ENCODE measurements around the gene NT5DC2. TPM values are rescaled to one million over a fixed set of nuclear protein-coding genes. Genes with fewer than 3 reads are reported as not detected.
A peak's percentile ranks its signal among the peaks of the same experiment; 100 is the strongest.

The NT5DC2 gene
- 412 TPM for polyA plus RNA-seq (2013, experiment 1 of 4)
- polyA plus RNA-seq (2013, experiment 2 of 4) = 418 TPM
- polyA plus RNA-seq (2013, experiment 3 of 4) = 326 TPM
- polyA plus RNA-seq (2013, experiment 4 of 4) = 332 TPM

DNA sequence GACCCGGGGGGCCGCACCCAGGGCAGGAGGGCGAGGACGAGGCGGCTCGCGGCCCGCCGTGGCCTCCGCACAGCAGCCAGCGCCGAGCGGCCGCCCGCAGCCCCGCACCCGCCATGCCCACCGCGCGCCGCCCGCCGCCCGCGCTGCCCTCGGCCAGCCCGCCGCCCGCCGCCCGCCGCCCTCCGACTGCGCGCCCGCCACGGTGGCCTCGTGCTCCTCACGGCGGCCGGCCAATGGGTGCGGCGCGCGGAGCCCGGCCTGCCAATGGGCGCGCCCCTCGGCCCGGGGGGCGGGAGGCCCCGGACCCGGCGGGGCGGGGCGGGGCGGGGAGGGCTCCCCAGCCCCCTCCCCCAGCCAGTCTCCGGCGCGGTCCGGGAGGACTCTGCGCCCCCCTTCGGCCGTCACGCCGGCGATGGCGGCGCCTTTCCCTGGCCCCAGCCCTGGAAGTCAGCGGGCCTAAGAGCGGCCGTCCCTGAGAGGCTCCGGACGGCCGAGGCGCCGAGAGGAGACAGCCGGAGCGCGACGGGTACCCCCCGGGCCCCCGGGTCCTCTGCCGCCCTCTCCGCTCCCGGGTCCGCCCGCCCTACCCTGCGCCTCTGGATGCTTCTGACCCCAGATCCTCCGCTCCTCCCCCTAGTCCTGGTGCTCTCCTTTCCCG lies at the start of gene NT5DC2:
Gene NT5DC2 (minus strand): TSS at position 235 of the 658 bp plus-strand sequence. CDS start 120 bp downstream, at position 115.
- peaks cover 32% of the 10 kb centered on the region for H3K4me1 ChIP-seq (ENCODE audit: control insufficient read depth, insufficient read depth, low read length)
- H3K9me3 ChIP-seq (ENCODE audit: control insufficient read depth, low read length) = no peaks in the 10 kb centered on the region
- peaks cover 6% of the 10 kb centered on the region for H3K36me3 ChIP-seq (ENCODE audit: control insufficient read depth, insufficient read depth, low read length)
- H3K4me3 ChIP-seq (ENCODE audit: insufficient read depth, low read depth, low read length) = peak within 1 kb of the TSS; percentile 72
- no peaks in the 10 kb centered on the region for H3K27me3 ChIP-seq (ENCODE audit: control insufficient read depth, insufficient read depth, low read length, poor library complexity, severe bottlenecking)
- WGBS, 2 experiments = 1% methylated on average over 91 of the region's 91 CpGs
- H3K27ac ChIP-seq (ENCODE audit: insufficient read depth, low read depth, low read length, poor library complexity, severe bottlenecking) = peak within 1 kb of the TSS; percentile 11

DNA sequence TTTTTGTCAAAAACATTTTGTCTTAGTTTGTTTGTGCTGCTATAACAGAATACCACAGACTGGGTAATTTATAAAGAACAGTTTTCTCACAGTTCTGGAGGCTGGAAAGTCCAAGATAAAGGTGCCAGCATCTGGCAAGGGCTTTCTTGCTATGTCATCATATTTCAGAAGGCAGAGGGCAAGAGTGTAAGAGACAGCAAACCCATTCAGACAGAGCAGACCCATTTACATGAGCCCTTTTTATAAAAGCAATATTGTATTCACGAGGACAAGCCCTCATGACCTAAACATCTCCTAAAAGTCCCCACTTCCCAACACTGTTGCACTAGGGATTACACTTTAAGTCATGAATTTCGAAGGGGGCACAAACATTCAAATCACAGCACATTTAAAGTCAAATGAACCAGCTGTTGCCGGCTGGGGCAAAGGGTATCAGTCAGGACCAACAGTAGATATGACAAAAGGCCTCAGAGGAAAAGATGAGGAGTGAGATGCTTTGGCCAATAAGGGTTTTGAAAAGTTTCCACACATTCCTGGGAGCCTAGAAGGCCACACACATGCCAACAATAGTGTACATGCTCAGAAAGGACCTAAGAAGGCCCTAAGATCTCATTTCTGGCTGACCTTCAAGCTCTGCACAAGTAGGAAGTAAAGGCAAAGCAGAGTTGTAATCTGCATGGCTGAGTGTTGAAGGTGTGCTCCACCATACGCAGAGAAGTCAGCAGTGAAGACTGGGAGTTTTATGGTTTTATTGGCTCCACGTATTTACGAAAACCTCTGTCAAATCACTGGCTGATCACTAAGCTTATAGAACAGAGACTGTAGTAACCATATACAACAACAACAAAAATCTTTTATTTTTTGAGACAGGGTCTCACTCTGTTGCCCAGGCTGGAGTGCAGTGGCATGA lies 40.7 kb upstream of the NT5DC2 start:
- Histone ChIP-seq H3K36me3 (ENCODE audit: control insufficient read depth, insufficient read depth, low read length) (peaks cover 25% of the 10 kb centered on the region), H3K4me3 (ENCODE audit: insufficient read depth, low read depth, low read length) (no peak overlapping the region), H3K27ac (ENCODE audit: insufficient read depth, low read depth, low read length, poor library complexity, severe bottlenecking) (no peak overlapping the region), H3K27me3 (ENCODE audit: control insufficient read depth, insufficient read depth, low read length, poor library complexity, severe bottlenecking) (no peaks in the 10 kb centered on the region), H3K9me3 (ENCODE audit: control insufficient read depth, low read length) (no peaks in the 10 kb centered on the region), H3K4me1 (ENCODE audit: control insufficient read depth, insufficient read depth, low read length) (no peaks in the 10 kb centered on the region)
- 89 to 93% methylated on average over 6 of the region's 6 CpGs for WGBS, 2 experiments

DNA sequence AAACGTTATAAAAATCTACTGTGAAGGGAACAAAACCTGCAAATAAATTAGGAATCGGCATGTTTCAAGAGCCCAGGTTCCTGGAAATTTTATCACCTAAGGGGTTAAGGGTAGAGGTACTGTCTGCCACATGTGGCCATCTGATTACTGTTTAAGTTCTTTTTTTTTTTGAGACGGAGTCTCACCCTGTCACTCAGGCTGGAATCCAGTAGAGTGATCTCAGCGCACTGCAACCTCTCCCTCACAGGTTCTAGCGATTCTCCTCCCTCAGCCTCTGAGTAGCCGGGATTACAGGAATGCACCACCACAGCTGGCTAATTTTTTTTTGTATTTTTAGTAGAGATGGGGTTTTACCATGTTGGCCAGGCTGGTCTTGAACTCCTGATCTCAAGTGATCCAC lies 38.6 kb upstream of the NT5DC2 start:
- Histone ChIP-seq H3K9me3 (ENCODE audit: control insufficient read depth, low read length) (no peaks in the 10 kb centered on the region), H3K4me3 (ENCODE audit: insufficient read depth, low read depth, low read length) (no peak overlapping the region), H3K27me3 (ENCODE audit: control insufficient read depth, insufficient read depth, low read length, poor library complexity, severe bottlenecking) (no peaks in the 10 kb centered on the region), H3K4me1 (ENCODE audit: control insufficient read depth, insufficient read depth, low read length) (no peaks in the 10 kb centered on the region), H3K36me3 (ENCODE audit: control insufficient read depth, insufficient read depth, low read length) (peaks cover 18% of the 10 kb centered on the region), H3K27ac (ENCODE audit: insufficient read depth, low read depth, low read length, poor library complexity, severe bottlenecking) (no peak overlapping the region)
- 81 to 82% methylated on average over 5 to 6 of the region's 6 CpGs for WGBS, 2 experiments

DNA sequence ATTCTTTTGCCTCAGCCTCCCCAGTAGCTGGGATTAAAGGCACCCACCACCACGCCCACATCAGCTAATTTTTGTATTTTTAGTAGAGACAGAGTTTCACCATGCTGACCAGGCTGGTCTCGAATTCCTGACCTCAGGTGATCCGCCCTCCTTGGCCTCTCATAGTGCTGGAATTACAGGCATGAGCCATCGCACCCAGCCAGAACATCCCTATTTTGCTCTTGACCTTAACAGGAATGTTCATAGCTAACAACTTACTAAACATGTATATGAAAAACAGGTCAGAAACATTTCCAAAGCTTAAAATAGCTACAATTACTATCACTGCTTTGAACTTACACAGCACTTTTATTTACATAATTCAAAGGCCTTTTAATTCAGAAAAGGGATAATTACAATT lies 36.4 kb upstream of the NT5DC2 start:
- 93 to 94% methylated on average over 4 of the region's 4 CpGs for WGBS, 2 experiments
- Histone ChIP-seq H3K27me3 (ENCODE audit: control insufficient read depth, insufficient read depth, low read length, poor library complexity, severe bottlenecking) (no peaks in the 10 kb centered on the region), H3K9me3 (ENCODE audit: control insufficient read depth, low read length) (no peaks in the 10 kb centered on the region), H3K4me3 (ENCODE audit: insufficient read depth, low read depth, low read length) (no peak overlapping the region), H3K27ac (ENCODE audit: insufficient read depth, low read depth, low read length, poor library complexity, severe bottlenecking) (no peak overlapping the region), H3K4me1 (ENCODE audit: control insufficient read depth, insufficient read depth, low read length) (no peaks in the 10 kb centered on the region), H3K36me3 (ENCODE audit: control insufficient read depth, insufficient read depth, low read length) (peaks cover 11% of the 10 kb centered on the region)

DNA sequence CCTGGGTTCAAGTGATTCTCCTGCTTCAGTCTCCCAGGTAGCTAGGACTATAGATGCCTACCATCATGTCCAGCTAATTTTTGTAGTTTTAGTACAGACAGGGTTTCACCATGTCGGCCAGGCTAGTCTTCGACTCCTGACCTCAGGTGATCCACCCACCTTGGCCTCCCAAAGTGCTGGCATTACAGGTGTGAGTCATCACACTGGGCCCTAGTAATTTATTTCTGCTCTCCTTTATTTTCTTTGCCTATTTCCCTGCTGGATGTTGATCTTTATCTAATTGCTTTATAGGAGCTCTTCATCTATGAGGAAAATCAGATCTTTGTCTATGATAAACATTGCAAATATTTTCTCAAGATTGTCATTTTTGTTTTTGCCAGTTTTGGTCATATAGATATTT lies 34.4 kb upstream of the NT5DC2 start:
- H3K9me3 ChIP-seq (ENCODE audit: control insufficient read depth, low read length) = no peaks in the 10 kb centered on the region
- no peaks in the 10 kb centered on the region for H3K27me3 ChIP-seq (ENCODE audit: control insufficient read depth, insufficient read depth, low read length, poor library complexity, severe bottlenecking)
- no peak overlapping the region for H3K27ac ChIP-seq (ENCODE audit: insufficient read depth, low read depth, low read length, poor library complexity, severe bottlenecking)
- WGBS, 2 experiments = 95% methylated on average over 2 of the region's 2 CpGs
- H3K4me3 ChIP-seq (ENCODE audit: insufficient read depth, low read depth, low read length) = no peak overlapping the region
- peaks cover 4% of the 10 kb centered on the region for H3K36me3 ChIP-seq (ENCODE audit: control insufficient read depth, insufficient read depth, low read length)
- H3K4me1 ChIP-seq (ENCODE audit: control insufficient read depth, insufficient read depth, low read length) = no peaks in the 10 kb centered on the region

DNA sequence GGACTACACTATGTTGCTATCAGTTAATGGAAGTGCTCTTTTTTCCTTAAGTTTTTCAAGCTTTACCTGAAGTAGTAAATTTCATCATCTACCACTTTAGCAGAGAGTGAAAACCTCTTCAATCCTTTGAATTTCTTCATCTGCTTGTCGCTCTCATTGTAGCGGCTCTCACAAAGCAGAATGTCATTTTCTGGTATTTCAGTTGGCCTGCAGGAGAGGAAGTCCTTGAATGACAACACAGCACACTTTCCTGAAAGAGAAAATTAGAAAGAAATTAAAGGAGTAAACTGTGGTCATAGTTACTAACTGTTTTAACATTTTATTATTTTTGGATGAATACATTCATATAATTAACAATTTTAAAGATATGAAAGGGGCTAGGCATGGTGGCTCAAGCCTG lies 30.3 kb upstream of the NT5DC2 start:
- no peaks in the 10 kb centered on the region for H3K9me3 ChIP-seq (ENCODE audit: control insufficient read depth, low read length)
- H3K36me3 ChIP-seq (ENCODE audit: control insufficient read depth, insufficient read depth, low read length) = peaks cover 15% of the 10 kb centered on the region
- 93 to 100% methylated on average over 2 of the region's 2 CpGs for WGBS, 2 experiments
- no peaks in the 10 kb centered on the region for H3K4me1 ChIP-seq (ENCODE audit: control insufficient read depth, insufficient read depth, low read length)
- no peak overlapping the region for H3K27ac ChIP-seq (ENCODE audit: insufficient read depth, low read depth, low read length, poor library complexity, severe bottlenecking)
- H3K4me3 ChIP-seq (ENCODE audit: insufficient read depth, low read depth, low read length) = no peak overlapping the region
- H3K27me3 ChIP-seq (ENCODE audit: control insufficient read depth, insufficient read depth, low read length, poor library complexity, severe bottlenecking) = no peaks in the 10 kb centered on the region

DNA sequence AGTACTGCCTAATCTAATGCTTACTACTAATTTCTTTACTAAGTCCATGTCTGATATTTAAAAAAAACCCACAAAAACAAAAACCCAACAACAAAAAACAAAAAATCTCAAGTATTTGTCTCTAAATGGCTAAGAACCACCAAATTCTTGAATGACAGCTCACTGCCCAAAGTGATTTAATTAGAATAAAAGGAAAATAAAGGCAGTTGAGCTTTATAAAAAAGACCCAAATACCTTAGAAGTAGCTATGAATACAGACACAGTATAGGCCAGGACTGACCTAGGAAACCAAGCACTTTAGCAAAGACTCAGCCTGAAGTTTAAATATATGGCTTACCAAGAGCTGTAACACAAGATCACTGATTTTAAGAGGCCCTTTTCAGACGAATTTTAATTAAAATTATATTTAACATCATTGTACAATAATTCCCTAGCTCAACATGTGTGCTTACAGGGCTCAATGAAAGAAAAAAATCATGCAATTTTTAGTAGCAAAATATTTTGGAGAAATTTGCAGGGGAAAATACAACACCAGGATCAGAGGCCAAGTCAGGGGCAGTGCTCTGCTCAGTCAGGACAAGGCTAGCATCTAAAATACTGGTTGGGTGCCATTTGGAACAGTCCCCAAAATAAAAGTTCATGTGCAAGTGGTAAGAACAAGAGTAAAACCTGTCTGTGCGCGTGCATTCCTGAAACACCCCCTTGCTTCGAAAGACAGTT lies 27.5 kb upstream of the NT5DC2 start:
- H3K27me3 ChIP-seq (ENCODE audit: control insufficient read depth, insufficient read depth, low read length, poor library complexity, severe bottlenecking) = no peaks in the 10 kb centered on the region
- H3K9me3 ChIP-seq (ENCODE audit: control insufficient read depth, low read length) = no peaks in the 10 kb centered on the region
- H3K4me1 ChIP-seq (ENCODE audit: control insufficient read depth, insufficient read depth, low read length) = no peaks in the 10 kb centered on the region
- no peak overlapping the region for H3K4me3 ChIP-seq (ENCODE audit: insufficient read depth, low read depth, low read length)
- WGBS, 2 experiments = 97% methylated on average over 3 to 4 of the region's 4 CpGs
- H3K27ac ChIP-seq (ENCODE audit: insufficient read depth, low read depth, low read length, poor library complexity, severe bottlenecking) = no peak overlapping the region
- H3K36me3 ChIP-seq (ENCODE audit: control insufficient read depth, insufficient read depth, low read length) = peaks cover 25% of the 10 kb centered on the region

DNA sequence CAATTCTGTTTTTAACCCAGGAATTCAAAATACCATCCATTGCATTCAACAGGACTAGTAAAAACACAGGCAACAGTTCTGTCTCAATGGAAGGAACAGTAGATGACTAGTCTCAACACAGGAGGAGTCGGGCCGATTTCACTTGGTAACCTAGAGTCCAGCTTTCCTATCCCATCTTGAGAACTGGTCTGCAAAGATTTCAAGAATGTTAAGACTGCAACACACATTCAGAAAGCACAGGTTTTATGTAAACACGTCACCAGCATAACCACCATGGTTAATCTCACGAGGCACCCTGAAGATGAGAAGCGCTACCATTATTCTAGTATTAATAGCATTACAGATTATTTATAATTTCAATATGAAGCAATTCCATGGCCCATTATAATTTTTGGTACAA lies 24.8 kb upstream of the NT5DC2 start:
- Histone ChIP-seq H3K27ac (ENCODE audit: insufficient read depth, low read depth, low read length, poor library complexity, severe bottlenecking) (no peak overlapping the region), H3K36me3 (ENCODE audit: control insufficient read depth, insufficient read depth, low read length) (peaks cover 32% of the 10 kb centered on the region), H3K4me1 (ENCODE audit: control insufficient read depth, insufficient read depth, low read length) (no peaks in the 10 kb centered on the region), H3K4me3 (ENCODE audit: insufficient read depth, low read depth, low read length) (no peak overlapping the region), H3K9me3 (ENCODE audit: control insufficient read depth, low read length) (no peaks in the 10 kb centered on the region), H3K27me3 (ENCODE audit: control insufficient read depth, insufficient read depth, low read length, poor library complexity, severe bottlenecking) (no peaks in the 10 kb centered on the region)
- 95 to 98% methylated on average over 4 of the region's 5 CpGs for WGBS, 2 experiments

DNA sequence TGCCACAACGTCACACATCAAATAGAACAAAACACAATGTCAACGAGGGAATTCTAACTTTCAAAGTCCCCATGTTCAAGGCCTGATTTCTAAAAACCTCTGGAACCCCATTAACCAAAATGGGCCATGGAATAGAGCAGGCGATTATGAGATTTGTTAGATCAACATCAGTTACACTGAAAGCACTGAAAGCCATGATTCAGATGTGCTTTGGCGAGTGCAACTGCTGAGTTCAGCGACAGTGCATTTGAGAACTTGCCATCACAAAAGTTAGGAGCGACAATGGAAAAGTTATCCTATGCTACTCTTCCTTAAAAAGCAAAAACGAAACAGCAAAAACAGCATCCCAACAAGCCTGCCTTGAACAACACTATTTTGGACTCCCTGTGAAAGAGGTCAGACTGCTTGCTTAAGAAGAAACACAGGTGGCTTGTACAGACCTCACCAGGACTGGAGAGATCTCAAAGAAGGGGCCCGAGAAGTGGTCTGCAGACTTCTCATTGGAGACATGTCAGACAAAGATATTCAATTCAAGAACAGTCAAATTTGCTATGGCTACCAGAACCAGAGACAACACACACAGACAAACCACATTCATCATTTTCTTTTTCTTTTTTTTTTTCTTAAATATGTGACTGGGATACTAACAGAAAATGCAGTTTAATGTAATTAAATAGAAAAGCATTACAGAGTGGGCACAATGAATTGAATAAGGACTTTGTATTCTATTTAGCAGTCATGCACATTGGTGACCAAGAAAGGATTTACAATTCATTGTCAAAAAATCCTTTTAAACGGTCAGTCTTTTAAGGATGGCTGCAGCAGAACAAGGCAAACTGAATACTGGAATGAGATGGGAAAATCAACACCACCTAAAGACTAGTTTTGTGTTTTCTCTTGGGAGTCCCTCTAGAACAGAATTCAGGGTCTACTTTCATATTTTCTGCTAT lies 23.6 kb upstream of the NT5DC2 start:
- no peak overlapping the region for H3K4me3 ChIP-seq (ENCODE audit: insufficient read depth, low read depth, low read length)
- H3K27me3 ChIP-seq (ENCODE audit: control insufficient read depth, insufficient read depth, low read length, poor library complexity, severe bottlenecking) = no peaks in the 10 kb centered on the region
- no peaks in the 10 kb centered on the region for H3K9me3 ChIP-seq (ENCODE audit: control insufficient read depth, low read length)
- H3K4me1 ChIP-seq (ENCODE audit: control insufficient read depth, insufficient read depth, low read length) = no peaks in the 10 kb centered on the region
- WGBS, 2 experiments = 91 to 95% methylated on average over 9 of the region's 9 CpGs
- no peak overlapping the region for H3K27ac ChIP-seq (ENCODE audit: insufficient read depth, low read depth, low read length, poor library complexity, severe bottlenecking)
- peaks cover 28% of the 10 kb centered on the region for H3K36me3 ChIP-seq (ENCODE audit: control insufficient read depth, insufficient read depth, low read length)

Data from ectodermal cell (in vitro differentiated cells).